Stimulated activated CD8-positive, alpha-beta memory T cell treated with anti-CD3 and anti-CD28 coated beads, Interleukin-12 subunit alpha, Interleukin-12 subunit beta, amount 100 ng/mL, for 24 hours (primary cell): ENCODE measurements around the gene CHP2.
"Not testable (repeated sequence)": the region's sequence is repeated elsewhere in the genome, so short reads cannot be mapped to it uniquely, and the experiment has no call there.

Source experiments
- DNase-seq: peaks from one replicate; pipeline ENCODE4 v3.0.0-alpha.2; 2020; ENCODE audit errors: extremely low read depth

The CHP2 gene

GRCh38 chr16:23745263-23745662 lies 9.6 kb upstream of the CHP2 start:
- no peak for DNase-seq

DNA sequence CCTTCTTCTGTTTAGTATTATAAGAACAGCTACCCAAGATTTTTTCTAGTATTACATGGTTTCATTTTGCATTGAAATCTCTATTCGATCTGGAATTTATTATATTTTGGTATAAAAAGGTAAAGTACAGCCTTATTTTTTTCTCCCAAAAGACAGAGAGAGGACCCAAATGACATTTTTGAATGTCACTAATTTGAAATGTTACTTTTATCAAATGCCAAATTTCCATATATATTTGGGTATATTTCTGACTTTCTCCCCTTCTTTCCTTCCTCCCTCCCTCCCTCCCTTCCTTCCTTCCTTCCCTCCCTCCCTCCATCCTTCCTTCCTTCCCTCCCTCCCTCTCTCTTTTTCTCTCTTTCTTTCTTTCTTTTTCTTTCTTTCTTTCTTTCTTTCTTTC lies 6.2 kb upstream of the CHP2 start:
- DNase-seq: no peak

- DNase-seq: not testable (repeated sequence)
Measured at GRCh38 chr16:23751053-23751452, 3.8 kb upstream of the CHP2 start.

- no peak for DNase-seq
Measured at GRCh38 chr16:23753908-23754593, 775 bp upstream of the CHP2 start.

GRCh38 chr16:23755484-23755809 lies 621 bp downstream of the CHP2 start:
- no peak for DNase-seq

DNA sequence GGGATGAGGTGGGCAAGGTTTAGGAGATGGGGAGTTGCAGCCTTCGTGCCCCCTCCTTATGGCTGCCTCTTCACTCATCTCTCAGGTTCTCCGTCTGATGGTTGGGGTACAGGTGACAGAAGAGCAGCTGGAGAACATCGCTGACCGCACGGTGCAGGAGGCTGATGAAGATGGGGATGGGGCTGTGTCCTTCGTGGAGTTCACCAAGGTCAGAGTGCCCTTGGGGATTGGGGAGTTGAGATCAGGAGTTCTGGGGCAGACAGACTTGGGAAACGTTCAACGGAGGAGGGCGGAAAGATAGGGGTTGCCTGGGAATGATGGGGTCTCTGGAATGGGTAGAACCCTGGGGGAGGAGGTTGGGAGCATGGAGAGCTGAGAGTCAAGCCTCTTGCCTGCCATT lies 2.3 kb downstream of the CHP2 start:
- no peak for DNase-seq

DNA sequence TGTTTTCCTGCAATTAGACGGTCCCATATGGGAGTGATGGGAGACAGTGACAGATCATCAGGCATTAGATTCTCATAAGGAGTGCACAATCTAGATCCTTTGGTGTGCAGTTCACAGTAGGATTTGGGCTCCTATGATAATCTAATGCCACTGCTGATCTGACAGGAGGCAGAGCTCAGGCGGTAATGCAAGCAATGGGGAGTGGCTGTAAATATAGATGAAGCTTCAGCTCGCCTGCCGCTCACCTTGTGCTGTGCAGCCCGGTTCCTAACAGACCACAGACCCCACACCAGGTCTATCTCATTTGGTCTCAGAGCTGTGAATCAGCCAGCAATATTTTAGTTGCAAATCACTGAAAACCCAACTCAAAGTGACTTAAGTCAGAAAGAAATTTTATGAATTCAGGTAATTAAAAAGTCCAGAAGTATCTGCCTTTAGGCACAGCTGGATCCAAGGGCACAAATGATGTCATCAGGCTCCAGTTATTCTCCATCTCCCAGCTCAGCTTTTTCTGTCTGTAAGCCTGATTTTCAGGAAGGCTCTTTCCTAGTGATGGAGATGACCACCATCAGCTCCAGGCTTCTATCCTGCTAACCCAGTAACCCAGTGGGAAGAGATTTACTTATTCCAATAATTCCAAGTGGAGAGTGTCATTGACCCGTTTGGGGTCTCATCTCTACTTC lies 3.3 kb downstream of the CHP2 start:
- no peak for DNase-seq

GRCh38 chr16:23765933-23766332 lies 11.1 kb downstream of the CHP2 start:
- DNase-seq: no peak

DNA sequence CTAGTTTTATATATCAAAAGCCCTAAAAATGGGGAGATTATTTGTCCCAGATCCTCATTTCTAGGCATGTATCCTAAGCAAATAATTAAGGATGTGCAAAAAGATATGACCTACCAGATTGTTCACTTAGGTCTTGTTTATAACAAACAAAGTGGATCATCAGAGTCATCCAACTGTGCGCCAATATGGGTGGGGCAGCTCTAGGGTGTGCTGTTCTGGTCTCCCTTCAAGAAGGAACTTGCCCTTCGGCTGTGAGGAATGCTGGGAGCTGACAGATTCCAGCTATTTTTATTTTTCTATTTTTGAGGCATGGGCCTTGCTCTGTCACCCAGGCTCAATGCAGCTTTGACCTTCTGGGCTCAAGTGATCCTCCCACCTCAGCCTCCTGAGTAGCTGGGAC lies 13.8 kb downstream of the CHP2 start:
- no peak for DNase-seq

DNA sequence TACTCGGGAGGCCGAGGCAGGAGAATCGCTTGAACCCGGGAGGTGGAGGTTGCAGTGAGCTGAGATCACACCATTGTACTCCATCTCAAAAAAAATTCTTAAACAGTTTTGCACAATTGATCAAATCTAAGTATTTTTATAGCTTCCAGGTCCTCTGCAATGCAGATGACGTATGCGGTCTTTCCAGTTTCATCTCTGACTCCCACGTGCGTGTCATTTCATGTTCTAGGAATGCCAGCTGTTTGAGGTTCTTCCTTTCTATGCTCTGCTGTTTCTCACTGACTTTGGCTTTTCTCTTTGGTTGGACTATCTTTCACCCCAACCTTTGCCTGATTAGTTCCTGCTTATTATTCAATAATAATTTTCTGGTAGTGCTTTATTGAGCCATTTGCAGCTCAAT lies 16.2 kb downstream of the CHP2 start:
- no peak for DNase-seq

DNA sequence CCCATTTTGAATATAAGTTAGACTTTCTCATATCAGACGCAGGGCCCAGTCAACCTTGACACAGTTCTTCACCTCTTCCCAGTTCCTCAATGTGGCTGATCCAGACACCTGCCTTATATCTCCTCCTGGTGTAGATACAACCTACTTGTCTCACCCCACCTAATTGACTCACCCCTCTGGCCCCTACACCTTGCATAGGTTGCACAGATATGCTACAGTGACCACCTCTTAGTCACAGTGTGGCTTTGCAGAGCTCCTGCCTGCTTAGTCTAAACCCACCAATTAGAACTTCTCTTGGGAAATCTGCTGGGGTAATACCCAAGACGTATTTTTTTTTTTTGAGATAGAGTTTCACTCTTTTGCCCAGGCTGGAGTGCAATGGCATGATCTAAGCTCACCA lies 16.8 kb downstream of the CHP2 start:
- DNase-seq: no peak

DNA sequence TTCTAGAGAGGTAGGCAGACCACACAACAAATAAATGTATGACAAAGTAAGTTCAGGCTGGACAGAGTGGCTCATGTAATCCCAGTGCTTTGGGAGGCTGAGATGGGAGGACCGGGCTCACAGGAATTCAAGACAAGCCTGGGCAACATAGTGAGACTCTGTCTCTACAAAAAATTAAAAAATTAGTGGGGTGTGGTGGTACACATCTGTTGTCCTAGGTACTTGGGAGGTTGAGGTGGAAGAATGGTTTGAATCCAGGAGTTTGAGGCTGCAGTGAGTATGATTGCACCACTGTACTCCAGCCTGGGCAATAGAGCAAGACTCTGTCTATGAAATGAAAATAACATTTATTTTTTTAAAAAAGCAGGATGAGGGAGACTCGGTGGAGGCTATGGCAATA lies 18.5 kb downstream of the CHP2 start:
- DNase-seq: no peak

DNA sequence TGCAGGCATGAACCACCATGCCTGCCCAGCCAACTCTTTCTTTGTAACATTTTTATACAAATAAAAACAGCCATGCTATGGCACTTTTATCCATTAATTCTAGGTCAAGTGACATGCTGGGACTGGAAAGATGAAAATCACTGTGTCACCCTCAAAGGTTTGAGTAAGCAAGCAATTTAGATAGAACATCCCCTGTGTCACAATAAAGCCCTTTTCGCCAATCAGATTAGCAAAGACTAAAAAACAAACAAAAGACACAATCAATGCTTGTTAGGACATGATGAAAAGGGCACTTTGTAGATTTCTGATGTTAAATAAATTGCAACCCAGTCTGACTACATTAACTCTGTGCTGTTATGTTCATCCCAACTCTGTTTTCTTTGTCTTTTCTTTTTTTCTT lies 26.4 kb downstream of the CHP2 start:
- DNase-seq: no peak

GRCh38 chr16:23784811-23785447 lies 30.1 kb downstream of the CHP2 start:
- no peak for DNase-seq

- no peak for DNase-seq
Measured at GRCh38 chr16:23785842-23786241, 31.0 kb downstream of the CHP2 start.

DNA sequence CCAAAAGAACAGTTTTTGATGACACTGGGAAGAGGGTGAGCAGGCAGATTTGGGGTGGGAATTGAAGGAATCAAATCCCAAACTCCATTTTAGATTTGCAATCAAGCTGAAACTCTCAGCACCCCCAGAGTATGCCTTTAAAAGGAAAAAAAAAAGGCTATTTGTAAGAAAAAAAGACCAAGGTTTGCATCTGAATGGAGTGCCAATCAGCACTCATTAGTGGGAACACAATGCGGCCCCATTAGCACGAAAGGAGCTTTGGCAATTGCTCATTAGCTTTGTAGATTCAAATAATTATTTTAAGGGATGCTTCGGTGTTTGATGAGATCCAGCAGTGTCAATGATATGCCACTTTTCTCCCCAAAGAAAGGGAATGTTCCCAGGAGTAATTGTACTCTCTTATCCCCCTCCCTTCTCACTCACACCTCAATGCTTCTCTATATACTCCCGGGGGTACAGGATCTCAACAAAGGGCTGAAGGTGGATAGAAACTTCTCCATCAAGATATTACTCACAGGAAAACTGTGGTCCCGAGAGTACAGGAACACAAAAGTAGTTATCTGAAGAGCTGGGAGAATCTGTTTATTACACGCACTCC lies 32.2 kb downstream of the CHP2 start:
- no peak for DNase-seq

GRCh38 chr16:23788685-23789084 lies 33.9 kb downstream of the CHP2 start:
- DNase-seq: no peak

GRCh38 chr16:23795378-23795777 lies 40.6 kb downstream of the CHP2 start:
- DNase-seq: no peak

GRCh38 chr16:23796941-23797340 lies 42.1 kb downstream of the CHP2 start:
- no peak for DNase-seq

DNA sequence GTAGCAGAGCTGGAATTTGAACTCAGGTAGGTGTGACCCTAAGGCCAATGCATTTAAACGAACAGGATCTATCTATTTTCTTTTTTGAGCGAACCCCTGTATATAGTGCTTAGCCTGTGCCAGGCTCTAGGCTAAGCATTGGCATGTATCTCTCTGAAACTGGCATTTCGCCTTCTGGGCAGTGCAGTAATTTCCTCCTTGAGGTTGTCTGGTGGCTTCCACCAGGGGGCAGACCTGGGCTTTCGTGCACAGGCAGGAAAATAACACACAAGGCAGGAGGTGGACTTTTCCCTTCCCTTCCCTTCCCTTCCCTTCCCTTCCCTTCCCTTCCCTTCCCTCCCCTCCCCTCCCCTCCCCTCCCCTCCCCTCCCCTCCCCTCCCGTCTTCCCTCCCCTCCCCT lies 46.6 kb downstream of the CHP2 start:
- DNase-seq: peak; percentile 47

DNA sequence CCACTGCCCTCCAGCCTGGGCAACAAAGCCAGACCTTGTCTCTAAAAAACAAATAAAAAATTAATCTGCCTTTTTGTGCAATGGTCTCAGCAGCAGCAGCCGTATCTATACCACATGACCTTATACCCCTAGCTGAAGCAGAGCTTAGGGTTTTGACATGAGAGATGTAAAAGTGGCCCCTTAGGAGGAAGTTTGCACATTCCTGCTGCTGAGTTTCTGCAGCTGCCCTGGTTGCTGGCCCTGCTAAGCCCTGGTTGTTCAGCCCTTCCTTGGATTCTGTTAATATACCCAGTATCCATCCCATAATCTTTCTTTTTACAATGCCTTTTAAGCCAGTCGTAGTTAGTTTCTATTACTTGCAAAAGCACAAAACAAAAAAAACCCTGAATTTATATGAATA lies 48.0 kb downstream of the CHP2 start:
- no peak for DNase-seq

GRCh38 chr16:23803591-23804123 lies 48.8 kb downstream of the CHP2 start:
- peak; percentile 40 for DNase-seq

GRCh38 chr16:23807028-23807427 lies 52.2 kb downstream of the CHP2 start:
- no peak for DNase-seq
